Measurements from ENCODE around the gene DYNLRB1.
"Not testable (repeated sequence)": the region's sequence is repeated elsewhere in the genome, so short reads cannot be mapped to it uniquely, and the experiment has no call there.

Gene DYNLRB1

GRCh38 chr20:34512266-34512954 lies 3.8 kb upstream of the DYNLRB1 start:
- no peak for DNase-seq (ENCODE audit: low read depth)

DNA sequence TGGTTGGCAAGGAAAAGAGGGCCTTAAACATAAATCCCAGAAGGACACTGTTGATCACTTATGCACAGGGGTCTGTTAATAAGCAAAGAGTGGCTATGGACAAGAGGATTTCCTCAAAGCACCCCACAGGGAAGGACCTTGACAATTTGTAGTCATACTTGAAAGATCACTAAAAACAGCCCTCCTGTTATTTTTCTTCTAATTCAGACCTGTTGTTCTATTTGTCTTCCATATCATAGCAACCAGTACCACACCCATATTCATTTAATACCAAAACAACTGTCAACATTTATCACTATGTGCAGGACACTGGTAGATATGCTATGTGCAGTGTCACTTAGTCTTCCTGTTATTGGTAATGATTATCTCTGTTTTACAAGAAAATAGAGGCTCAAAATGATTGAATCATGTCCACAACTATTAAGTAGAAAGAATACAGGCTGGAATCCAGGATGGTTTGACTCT lies 3.2 kb upstream of the DYNLRB1 start:
- DNase-seq (ENCODE audit: low read depth): no peak

- DNase-seq (ENCODE audit: low read depth): not testable (repeated sequence)
These were observed 2.2 kb upstream of the DYNLRB1 start for GRCh38 chr20:34514034-34514433.

GRCh38 chr20:34514897-34515483 lies 1.2 kb upstream of the DYNLRB1 start:
- DNase-seq (ENCODE audit: low read depth): peak; percentile 29

DNA sequence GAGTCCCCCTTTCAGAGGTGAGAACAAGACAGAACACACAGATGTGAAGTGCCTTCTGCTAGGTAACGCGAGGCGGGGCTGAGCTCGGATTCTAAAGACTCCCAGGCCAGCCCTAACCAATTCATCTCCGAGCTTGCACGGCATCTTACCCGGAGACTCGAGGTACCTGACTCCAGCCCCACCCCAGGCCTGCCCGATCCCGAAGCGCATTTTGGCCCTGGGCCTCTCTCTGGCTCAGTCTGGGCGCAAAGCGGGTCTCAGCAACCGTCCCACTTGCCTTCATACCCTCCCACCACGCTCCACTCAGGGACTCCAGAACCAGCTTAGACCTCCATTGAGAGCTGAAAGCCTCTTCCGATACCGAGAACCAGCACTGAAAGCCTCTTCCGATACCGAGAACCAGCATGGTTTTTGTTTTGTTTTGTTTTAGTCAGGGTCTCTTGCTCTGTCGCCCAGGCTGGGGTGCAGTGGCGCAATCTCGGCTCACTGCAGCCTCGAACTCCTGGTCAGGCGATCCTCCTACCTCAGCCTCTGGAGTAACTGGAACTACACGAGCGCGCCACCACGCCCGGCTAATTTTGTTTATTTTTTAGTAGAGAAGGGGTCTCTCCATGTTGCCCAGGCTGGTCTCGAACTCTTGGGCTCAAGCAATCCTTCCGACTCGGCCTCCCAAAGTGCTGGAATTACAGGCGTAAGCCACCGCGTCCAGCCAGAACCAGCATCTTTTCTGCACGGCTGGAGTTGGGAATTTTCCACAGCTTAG lies 557 bp upstream of the DYNLRB1 start:
- peak; percentile 71 for DNase-seq (ENCODE audit: low read depth)

DNA sequence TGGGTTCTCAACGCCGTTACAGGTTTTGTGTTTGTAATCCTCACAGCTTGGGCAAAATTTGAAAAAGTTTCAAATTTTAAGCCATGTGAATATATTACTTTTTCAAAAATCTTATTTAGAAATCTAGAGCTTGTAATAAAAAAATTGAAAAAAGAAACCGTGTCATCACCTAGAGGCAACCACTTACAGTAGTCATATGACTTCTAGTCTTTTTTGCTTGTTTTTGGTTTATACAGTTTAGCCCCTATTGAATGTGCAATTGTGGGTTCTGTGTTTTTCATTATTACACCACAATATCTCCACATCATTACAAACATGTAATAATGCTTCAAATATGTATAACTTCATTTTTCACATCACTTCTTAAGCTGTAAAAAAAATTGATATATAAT lies 888 bp downstream of the DYNLRB1 start:
- peak; percentile 17 for DNase-seq (ENCODE audit: low read depth)

DNA sequence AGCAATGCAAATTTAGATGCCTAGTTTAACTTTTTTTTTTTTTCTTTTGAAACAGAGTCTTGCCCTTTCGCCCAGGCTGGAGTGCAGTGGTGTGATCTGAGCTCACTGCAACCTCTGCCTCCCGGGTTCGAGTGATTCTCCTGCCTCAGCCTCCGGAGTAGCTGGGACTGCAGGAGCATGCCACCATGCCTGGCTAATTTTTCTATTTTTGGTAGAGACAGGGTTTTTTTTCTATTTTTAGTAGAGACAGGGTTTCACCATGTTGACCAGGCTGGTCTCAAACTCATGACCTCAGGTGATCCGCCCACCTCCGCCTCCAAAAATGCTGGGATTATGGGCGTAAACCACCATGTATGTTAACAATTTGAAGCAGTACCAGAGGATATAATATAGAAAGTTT lies 2.6 kb downstream of the DYNLRB1 start:
- DNase-seq (ENCODE audit: low read depth): not testable (repeated sequence)

DNA sequence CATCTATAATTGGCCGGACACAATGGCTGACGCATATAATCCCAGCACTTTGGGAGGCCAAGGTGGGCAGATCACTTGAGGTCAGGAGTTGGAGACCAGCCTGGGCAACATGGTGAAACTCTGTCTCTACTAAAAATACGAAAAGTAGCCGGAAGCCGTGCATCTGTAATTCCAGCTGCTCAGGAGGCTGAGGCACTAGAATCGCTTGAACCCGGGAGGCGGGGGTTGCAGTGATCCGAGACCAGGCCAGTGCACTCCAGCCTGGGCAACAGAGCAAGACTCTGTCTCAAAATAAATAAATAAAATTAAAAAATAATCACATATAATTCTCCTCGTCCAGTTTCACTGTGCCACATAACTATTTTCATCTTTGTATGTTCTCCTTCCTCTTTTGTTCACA lies 3.6 kb downstream of the DYNLRB1 start:
- DNase-seq (ENCODE audit: low read depth): not testable (repeated sequence)

- peak; percentile 59 for DNase-seq (ENCODE audit: low read depth)
These were observed 7.0 kb downstream of the DYNLRB1 start for GRCh38 chr20:34522969-34523871.

DNA sequence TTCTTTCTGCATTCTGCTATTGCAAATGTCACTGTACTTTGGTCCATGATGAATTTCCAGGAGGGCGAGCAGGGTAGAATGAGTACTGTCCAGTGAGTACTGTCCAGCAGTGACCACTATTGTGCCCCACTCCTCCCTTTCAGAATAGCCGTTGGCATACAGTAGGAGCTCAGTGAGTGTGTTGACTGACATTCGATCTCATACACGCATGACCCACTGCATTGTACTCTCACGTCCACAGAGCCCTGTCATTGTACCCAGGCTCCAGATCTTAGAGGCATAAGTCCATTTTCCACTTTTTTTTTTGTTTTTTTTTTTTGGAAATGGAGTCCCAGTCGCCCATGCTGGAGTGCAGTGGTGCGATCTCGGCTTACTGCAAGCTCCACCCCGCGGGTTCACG lies 8.2 kb downstream of the DYNLRB1 start:
- no peak for DNase-seq (ENCODE audit: low read depth)

GRCh38 chr20:34525342-34525708 lies 9.1 kb downstream of the DYNLRB1 start:
- peak; percentile 28 for DNase-seq (ENCODE audit: low read depth)

- peak; percentile 99 for DNase-seq (ENCODE audit: low read depth)
These were observed 9.6 kb downstream of the DYNLRB1 start for GRCh38 chr20:34525709-34526416.

GRCh38 chr20:34526466-34526865 lies 10.2 kb downstream of the DYNLRB1 start:
- no peak for DNase-seq (ENCODE audit: low read depth)

DNA sequence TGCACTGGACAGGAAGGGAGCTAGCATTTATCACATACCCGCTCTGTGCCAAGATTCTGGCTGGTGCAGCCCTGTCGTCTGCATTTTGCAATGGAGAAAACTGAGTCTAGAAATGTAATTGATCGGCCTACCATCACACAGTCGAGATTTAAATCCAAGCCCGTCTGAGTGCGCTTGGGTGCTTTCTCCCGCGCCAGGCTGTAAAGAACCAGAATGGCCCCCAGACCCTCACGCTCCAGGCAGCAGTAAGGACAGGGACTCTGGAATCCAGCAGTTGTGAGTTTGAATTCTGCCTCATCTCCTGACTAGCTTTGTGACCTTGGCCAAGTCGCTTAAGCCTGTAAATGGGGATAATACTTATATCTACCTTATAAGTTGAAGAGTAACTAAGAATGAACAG lies 10.8 kb downstream of the DYNLRB1 start:
- no peak for DNase-seq (ENCODE audit: low read depth)

GRCh38 chr20:34528921-34529297 lies 12.7 kb downstream of the DYNLRB1 start:
- DNase-seq (ENCODE audit: low read depth): peak; percentile 45

GRCh38 chr20:34529742-34530141 lies 13.5 kb downstream of the DYNLRB1 start:
- DNase-seq (ENCODE audit: low read depth): no peak

DNA sequence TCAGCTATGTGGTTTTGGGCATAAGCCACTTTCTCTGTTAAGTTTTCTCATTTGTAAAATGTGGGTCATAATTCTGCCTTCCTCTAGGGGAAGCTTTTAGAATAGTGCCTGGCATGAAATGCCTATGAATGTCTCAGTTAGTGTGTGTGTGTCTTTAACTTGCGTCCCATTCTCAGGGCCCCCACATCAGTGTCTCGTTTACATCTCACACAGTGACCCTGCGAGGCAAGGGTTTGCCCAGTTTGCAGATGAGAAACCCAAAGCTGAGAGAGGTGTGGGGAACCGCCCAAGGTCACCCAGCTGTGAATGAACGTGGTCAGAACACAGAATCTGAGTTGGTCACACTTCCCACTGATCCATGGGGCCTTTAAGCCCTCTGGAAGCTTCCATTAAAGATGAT lies 14.1 kb downstream of the DYNLRB1 start:
- DNase-seq (ENCODE audit: low read depth): no peak

- DNase-seq (ENCODE audit: low read depth): no peak
These were observed 15.5 kb downstream of the DYNLRB1 start for GRCh38 chr20:34531608-34532265.

- no peak for DNase-seq (ENCODE audit: low read depth)
These were observed 16.1 kb downstream of the DYNLRB1 start for GRCh38 chr20:34532320-34532719.

- no peak for DNase-seq (ENCODE audit: low read depth)
These were observed 16.5 kb downstream of the DYNLRB1 start for GRCh38 chr20:34532756-34533155.

Measured in amniotic epithelial cell (primary cell).